Esophagus squamous epithelium (tissue), 4 donors: Measurements from ENCODE around the gene AFAP1L2.

Experiments used
- CTCF ChIP-seq, 6 experiments: fragments of 450-650 bp in 4 of 6; fragments of 200-600 bp in 2 of 6; sonication (generic) in 2 of 6; IDR thresholded peaks; one replicate each; pipeline ENCODE4 v1.5.1; 2016 to 2019; ENCODE audit warnings: antibody characterized with exemption in 6 of 6, mild to moderate bottlenecking in 4 of 6, moderate library complexity in 4 of 6
- POLR2A ChIP-seq, 4 donors: fragments of 450-650 bp; IDR thresholded peaks; one replicate each; pipeline ENCODE4 v1.6.1; 2017; ENCODE audit warnings: antibody characterized with exemption in 4 of 4, mild to moderate bottlenecking in 4 of 4, moderate library complexity in 3 of 4

GRCh38 chr10:114356751-114357514, 47.4 kb downstream of the AFAP1L2 start:
- TF ChIP-seq POLR2A (IDR thresholded peaks at IDR 0.05) (no peak), CTCF (IDR thresholded peaks at IDR 0.05) (no peak)
